Esophagus squamous epithelium (tissue), 4 donors: ENCODE results near the gene APBA2.

Source experiments
- CTCF ChIP-seq, 6 experiments: fragments of 450-650 bp in 4 of 6; fragments of 200-600 bp in 2 of 6; sonication (generic) in 2 of 6; IDR thresholded peaks; one replicate each; pipeline ENCODE4 v1.5.1; 2016 to 2019; ENCODE audit warnings: antibody characterized with exemption in 6 of 6, mild to moderate bottlenecking in 4 of 6, moderate library complexity in 4 of 6
- POLR2A ChIP-seq, 4 donors: fragments of 450-650 bp; IDR thresholded peaks; one replicate each; pipeline ENCODE4 v1.6.1; 2017; ENCODE audit warnings: antibody characterized with exemption in 4 of 4, mild to moderate bottlenecking in 4 of 4, moderate library complexity in 3 of 4

GRCh38 chr15:29100486-29101000 is 214.8 kb downstream of the APBA2 start:
- TF ChIP-seq POLR2A (IDR thresholded peaks at IDR 0.05), result no peak
- no peak for TF ChIP-seq CTCF (IDR thresholded peaks at IDR 0.05)
